Panc1 (cell line): Measurements from ENCODE around the gene WDR90.

ENCODE experiments used
- CTCF ChIP-seq: fragments of 450-650 bp; IDR thresholded peaks from 2 replicates; pipeline ENCODE4 v1.5.1; 2017; ENCODE audit warnings: mild to moderate bottlenecking
- POLR2AphosphoS5 ChIP-seq: IDR thresholded peaks from 2 replicates; pipeline ENCODE4 v1.6.1; 2012; ENCODE audit warnings: mild to moderate bottlenecking, low read depth, low read length, moderate library complexity

DNA sequence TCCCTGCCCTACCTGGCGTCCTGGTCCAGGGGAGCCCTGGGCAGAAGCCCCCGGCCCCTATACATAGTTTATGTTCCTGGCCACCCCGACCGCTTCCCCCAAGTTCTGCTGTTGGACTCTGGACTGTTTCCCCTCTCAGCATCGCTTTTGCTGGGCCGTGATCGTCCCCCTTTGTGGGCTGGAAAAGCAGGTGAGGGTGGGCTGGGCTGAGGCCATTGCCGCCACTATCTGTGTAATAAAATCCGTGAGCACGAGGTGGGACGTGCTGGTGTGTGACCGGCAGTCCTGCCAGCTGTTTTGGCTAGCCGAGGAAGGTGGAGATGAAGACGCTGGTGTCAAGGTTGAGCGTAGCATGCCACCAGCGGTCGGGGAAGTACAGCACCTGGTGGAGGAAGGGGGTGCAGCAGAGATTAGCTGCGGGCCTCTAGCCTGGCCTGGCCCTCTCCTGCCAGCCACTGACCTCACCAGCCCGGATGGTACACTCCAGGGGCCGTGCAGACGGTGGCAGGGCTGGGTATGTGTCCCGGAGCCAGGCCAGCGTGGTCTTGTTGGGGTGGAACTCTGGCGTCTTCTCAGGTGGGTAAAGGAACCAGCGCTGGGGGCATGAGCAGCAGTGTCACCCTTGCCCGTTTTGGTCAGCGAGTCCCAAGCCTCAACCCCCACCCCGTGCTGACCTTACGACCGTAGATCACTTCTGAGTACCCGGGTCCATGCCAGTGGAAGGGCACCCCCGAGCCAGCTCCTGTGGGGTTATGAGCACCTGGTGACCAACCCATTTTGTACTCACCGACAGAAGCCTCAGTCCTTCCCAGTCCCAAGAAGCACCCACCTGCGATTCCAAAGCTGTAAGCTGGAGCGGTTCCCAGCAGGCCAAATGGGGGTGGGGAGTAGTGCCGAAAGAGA is 33.6 kb downstream of the WDR90 start:
- TF ChIP-seq CTCF, result peak; percentile 24
- peak; percentile 28; the same call in 1 of the 2 replicates for TF ChIP-seq POLR2AphosphoS5
